ENCODE measurements around the gene MGARP. TPM values are rescaled to one million over a fixed set of nuclear protein-coding genes. Genes with fewer than 3 reads are reported as not detected.
A peak's percentile ranks its signal among the peaks of the same experiment; 100 is the strongest.

MGARP gene
- total RNA-seq, 1 experiment from 2014 or later = 2.3 TPM

DNA sequence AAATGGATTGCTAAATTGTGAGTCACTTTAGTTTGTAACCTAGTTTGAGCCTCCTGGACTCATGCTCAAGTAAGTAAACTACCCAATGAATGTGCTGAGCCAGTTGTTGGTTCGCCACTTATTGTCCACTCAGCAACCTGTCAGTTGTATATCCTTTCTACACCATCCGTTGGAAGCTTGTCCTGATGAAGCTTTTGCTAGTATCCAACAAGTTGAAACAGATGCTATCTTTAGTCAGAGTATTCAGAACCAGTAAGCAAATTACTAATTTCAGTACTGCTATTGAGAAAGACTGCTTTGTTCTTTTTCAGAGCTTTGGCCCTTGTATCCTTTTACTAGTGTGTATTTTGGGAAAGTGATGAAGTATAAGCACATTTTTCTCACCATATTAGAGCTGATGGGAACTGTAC lies 17.0 kb upstream of the MGARP start:
- in situ Hi-C loops (cut with HindIII; ENCODE audit: low pct_unique_long_range_greater_than_20kb, low sequenced_read_pairs) = no loop called here
- intact Hi-C loops (cut with micrococcal nuclease; ENCODE audit: unreplicated experiment) = no loop called here
- ChIA-PET POLR2A (no interaction called here), CTCF (interaction anchor here (1.1 kb wide), 1 partner anchor 119 kb away, joined by 5 read pairs; no protein-coding TSS in a partner anchor)
- Histone ChIP-seq H3K9me3 (ENCODE audit: control insufficient read depth, insufficient read depth, low read depth, low read length) (no peaks in the 10 kb centered on the region), H3K27me3 (ENCODE audit: control insufficient read depth, insufficient read depth, low read length) (no peaks in the 10 kb centered on the region), H3K27ac (ENCODE audit: low read length) (peak overlapping the region; percentile 12; the same call in 1 of the 2 replicates), H3K4me3 (ENCODE audit: low read depth in 2 of 2, low read length in 2 of 2) (no peak overlapping the region), H3K4me1 (ENCODE audit: control insufficient read depth, insufficient read depth, low read length) (peaks cover 11% of the 10 kb centered on the region; the same call in 1 of the 2 replicates), H3K36me3 (ENCODE audit: control insufficient read depth, insufficient read depth, low read length) (peaks cover 7% of the 10 kb centered on the region)
- BruUV-seq (replicated peaks) = no TSS peak
- ATAC-seq (no peak), DNase-seq (ENCODE audit: low read depth, low spot score) (no peak)
- TF ChIP-seq CTCF (IDR thresholded peaks at IDR 0.05) (no peak), SIN3A (IDR thresholded peaks at IDR 0.05; ENCODE audit: borderline replicate concordance, insufficient read depth, low read depth, low read length) (no peak), POLR2AphosphoS5 (IDR thresholded peaks at IDR 0.05; ENCODE audit: low read depth, low read length) (no peak), TCF7L2 (IDR thresholded peaks at IDR 0.05; ENCODE audit: low read depth, low read length) (no peak)
- TF ChIP-seq, protein P1, sequence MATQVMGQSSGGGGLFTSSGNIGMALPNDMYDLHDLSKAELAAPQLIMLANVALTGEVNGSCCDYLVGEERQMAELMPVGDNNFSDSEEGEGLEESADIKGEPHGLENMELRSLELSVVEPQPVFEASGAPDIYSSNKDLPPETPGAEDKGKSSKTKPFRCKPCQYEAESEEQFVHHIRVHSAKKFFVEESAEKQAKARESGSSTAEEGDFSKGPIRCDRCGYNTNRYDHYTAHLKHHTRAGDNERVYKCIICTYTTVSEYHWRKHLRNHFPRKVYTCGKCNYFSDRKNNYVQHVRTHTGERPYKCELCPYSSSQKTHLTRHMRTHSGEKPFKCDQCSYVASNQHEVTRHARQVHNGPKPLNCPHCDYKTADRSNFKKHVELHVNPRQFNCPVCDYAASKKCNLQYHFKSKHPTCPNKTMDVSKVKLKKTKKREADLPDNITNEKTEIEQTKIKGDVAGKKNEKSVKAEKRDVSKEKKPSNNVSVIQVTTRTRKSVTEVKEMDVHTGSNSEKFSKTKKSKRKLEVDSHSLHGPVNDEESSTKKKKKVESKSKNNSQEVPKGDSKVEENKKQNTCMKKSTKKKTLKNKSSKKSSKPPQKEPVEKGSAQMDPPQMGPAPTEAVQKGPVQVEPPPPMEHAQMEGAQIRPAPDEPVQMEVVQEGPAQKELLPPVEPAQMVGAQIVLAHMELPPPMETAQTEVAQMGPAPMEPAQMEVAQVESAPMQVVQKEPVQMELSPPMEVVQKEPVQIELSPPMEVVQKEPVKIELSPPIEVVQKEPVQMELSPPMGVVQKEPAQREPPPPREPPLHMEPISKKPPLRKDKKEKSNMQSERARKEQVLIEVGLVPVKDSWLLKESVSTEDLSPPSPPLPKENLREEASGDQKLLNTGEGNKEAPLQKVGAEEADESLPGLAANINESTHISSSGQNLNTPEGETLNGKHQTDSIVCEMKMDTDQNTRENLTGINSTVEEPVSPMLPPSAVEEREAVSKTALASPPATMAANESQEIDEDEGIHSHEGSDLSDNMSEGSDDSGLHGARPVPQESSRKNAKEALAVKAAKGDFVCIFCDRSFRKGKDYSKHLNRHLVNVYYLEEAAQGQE (IDR thresholded peaks at IDR 0.05; ENCODE audit: insufficient read depth in 1 of 2, low read depth in 2 of 2, low read length in 1 of 2) = no peak

DNA sequence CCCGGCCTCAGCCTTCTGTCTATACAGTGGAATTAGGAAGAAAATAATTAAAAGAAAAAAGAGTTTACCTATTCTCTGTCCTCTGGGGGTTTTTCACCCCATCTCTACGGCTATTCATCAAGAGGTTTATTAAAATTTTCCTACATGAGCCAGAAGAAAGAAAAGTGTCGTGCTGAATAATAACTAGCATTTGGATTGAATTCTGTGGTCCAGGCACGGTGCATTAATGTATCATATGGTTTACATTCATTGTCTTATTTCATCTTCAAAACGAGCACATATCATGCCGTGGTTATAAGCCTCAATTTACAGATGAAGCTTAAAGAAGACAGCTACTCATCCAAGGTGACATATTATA lies 15.9 kb upstream of the MGARP start:
- Histone ChIP-seq H3K27me3 (ENCODE audit: control insufficient read depth, insufficient read depth, low read length) (no peaks in the 10 kb centered on the region), H3K9me3 (ENCODE audit: control insufficient read depth, insufficient read depth, low read depth, low read length) (no peaks in the 10 kb centered on the region), H3K36me3 (ENCODE audit: control insufficient read depth, insufficient read depth, low read length) (peaks cover 7% of the 10 kb centered on the region), H3K27ac (ENCODE audit: low read length) (peak overlapping the region; percentile 90), H3K4me1 (ENCODE audit: control insufficient read depth, insufficient read depth, low read length) (peaks cover 11% of the 10 kb centered on the region; the same call in 1 of the 2 replicates), H3K4me3 (ENCODE audit: low read depth in 2 of 2, low read length in 2 of 2) (peak overlapping the region; percentile 71 to 90)
- intact Hi-C loops (cut with micrococcal nuclease; ENCODE audit: unreplicated experiment) (loop anchor here (1.0 kb wide), 1 partner anchor 67 kb away; no protein-coding TSS in a partner anchor), in situ Hi-C loops (cut with HindIII; ENCODE audit: low pct_unique_long_range_greater_than_20kb, low sequenced_read_pairs) (no loop called here)
- ATAC-seq = peak; percentile 23
- POLR2A ChIA-PET = interaction anchor here (0.5 to 0.6 kb wide), 3 partner anchors 35 to 200 kb away, joined by 3 to 9 read pairs (median 3); no protein-coding TSS in a partner anchor
- CTCF ChIA-PET = interaction anchor here (0.6 to 1.4 kb wide), 5 partner anchors 15 to 265 kb away, joined by 3 to 8 read pairs (median 3); partner anchors contain the start of gene MGARP
- no peak for DNase-seq (ENCODE audit: low read depth, low spot score)
- BruUV-seq (replicated peaks) = no TSS peak
- TF ChIP-seq TCF7L2 (IDR thresholded peaks at IDR 0.05; ENCODE audit: low read depth, low read length) (no peak), CTCF (IDR thresholded peaks at IDR 0.05) (peak; percentile 46)
